HG03520 (cell line): ENCODE measurements around the gene CDYL.
A peak's percentile ranks its signal among the peaks of the same experiment; 100 is the strongest.
"Not testable (repeated sequence)": the region's sequence is repeated elsewhere in the genome, so short reads cannot be mapped to it uniquely, and the experiment has no call there.

Experiments
- ATAC-seq: cut with Tn5 transposase; IDR thresholded peaks from one replicate; pipeline ENCODE4 v1.9.1; 2021; ENCODE audit warnings: mild to moderate bottlenecking, moderate library complexity; ENCODE audit not compliant: unreplicated experiment

CDYL gene

GRCh38 chr6:4987432-4987831 is 211.2 kb downstream of the CDYL start:
- ATAC-seq = no peak

- ATAC-seq = no peak
These were observed 218.5 kb downstream of the CDYL start for GRCh38 chr6:4994741-4995140.

- no peak for ATAC-seq
These were observed 221.7 kb downstream of the CDYL start for GRCh38 chr6:4997862-4998261.

GRCh38 chr6:4999586-4999985 is 223.4 kb downstream of the CDYL start:
- ATAC-seq = no peak

GRCh38 chr6:5003604-5004372 is 227.6 kb downstream of the CDYL start, which contains the start of gene RPP40:
Gene RPP40 (minus strand): TSS chr6:5004037. CDS start chr6:5004002, 35 bp downstream.
- peak; percentile 93 for ATAC-seq

- no peak for ATAC-seq
These were observed 228.3 kb downstream of the CDYL start for GRCh38 chr6:5004373-5005037.

- not testable (repeated sequence) for ATAC-seq
These were observed 228.8 kb downstream of the CDYL start for GRCh38 chr6:5005038-5005433.
